GM12892 (cell line): ENCODE data around the gene SELENOH.

ENCODE experiments used
- DNase-seq: peaks from one replicate; pipeline ENCODE4 v3.0.0; 2011; ENCODE audit not compliant: insufficient read length
- FAIRE-seq: peaks from 2 replicates; lab custom pipeline; 2011; peaks lifted over from hg19 to GRCh38; lab: Jason Lieb, UNC
- POLR2A ChIP-seq: IDR thresholded peaks from 2 replicates; pipeline ENCODE4 v1.6.1; 2011; ENCODE audit warnings: low read depth, low read length, control low read depth
- POLR2AphosphoS5 ChIP-seq: IDR thresholded peaks from 2 replicates; pipeline ENCODE4 v1.6.1; 2011; ENCODE audit warnings: low read depth, low read length, control low read depth
- TAF1 ChIP-seq: IDR thresholded peaks from 2 replicates; pipeline ENCODE4 v1.6.1; 2011; ENCODE audit warnings: low read depth, mild to moderate bottlenecking, control low read depth, low read length, borderline replicate concordance

SELENOH gene

DNA sequence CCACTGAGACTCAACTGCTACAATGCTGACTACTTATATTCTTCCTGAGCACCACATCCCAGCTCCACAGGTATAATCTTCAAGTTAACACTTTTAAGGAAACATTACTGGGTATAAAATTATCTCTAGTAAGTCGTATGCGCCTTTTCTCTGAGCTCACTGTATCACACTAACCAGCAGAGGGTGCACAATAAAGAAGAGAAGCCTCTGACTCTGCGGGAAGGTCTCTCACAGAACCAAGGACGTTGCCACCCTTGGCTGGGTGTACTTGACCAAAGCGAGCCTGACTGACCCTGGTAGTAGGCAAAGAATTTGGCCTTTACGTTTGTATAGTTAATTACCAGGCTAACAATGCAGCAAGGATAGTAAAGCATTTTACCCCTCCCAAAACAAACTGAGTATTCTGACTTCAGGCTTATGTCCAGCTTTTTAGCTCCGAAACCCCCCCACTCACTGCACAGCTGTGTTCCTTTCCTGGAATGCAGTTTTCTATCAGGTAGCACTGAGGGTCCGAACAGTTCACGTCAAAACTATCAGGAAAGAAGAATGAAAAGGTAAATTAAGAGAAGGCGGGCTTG is 10.5 kb downstream of the SELENOH start, which contains the start of gene BTBD18:
TSS of gene BTBD18 (minus strand) at position 144 of the 578 bp plus-strand sequence. CDS start 631 bp downstream, outside the sequence.
- TF ChIP-seq POLR2A (no peak), TAF1 (no peak), POLR2AphosphoS5 (no peak)
- no peak for DNase-seq
- peak; percentile 80 for FAIRE-seq

DNA sequence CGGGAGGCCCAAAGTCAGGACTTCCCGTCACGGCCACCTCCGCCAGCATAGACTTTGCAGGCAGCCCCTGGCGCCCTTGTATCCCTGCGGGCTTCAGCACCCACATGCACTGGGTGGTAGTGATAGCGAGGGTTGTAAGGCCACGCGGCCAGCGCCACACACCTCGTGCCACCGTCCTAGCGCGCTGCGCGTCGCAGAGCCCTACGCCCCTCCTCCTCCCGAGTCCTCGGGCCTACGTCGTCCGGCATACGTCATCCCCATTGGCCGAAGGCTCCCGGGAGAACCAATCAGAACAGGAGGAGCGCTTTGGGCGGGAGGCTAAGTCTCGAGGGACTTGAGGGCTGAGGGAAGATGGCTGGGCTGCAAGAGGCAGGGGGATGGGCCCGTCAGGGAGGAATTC is 11.7 kb downstream of the SELENOH start:
- TF ChIP-seq POLR2A (no peak), POLR2AphosphoS5 (no peak), TAF1 (no peak)
- FAIRE-seq, result no peak
- DNase-seq, result no peak

DNA sequence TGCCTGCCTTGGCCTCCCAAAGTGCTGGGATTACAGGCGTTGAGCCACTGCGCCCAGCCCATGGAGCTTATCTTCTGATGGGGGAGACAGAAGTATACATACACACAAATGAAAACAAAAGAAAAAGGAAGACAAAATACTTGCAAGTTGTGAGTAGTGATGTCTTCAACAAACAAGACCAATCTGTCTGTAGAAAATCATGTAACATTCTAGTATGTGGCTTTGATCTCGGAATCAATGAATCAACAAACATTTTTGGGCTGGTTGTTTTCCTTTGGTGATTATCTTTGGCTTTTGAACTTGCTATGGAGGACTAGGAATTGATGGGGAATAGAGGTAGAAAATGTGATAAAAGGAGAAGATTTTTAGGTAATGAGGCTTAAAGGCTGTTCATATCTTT is 16.9 kb downstream of the SELENOH start:
- DNase-seq, result no peak
- TF ChIP-seq POLR2A (no peak), TAF1 (no peak), POLR2AphosphoS5 (no peak)
- FAIRE-seq, result no peak

DNA sequence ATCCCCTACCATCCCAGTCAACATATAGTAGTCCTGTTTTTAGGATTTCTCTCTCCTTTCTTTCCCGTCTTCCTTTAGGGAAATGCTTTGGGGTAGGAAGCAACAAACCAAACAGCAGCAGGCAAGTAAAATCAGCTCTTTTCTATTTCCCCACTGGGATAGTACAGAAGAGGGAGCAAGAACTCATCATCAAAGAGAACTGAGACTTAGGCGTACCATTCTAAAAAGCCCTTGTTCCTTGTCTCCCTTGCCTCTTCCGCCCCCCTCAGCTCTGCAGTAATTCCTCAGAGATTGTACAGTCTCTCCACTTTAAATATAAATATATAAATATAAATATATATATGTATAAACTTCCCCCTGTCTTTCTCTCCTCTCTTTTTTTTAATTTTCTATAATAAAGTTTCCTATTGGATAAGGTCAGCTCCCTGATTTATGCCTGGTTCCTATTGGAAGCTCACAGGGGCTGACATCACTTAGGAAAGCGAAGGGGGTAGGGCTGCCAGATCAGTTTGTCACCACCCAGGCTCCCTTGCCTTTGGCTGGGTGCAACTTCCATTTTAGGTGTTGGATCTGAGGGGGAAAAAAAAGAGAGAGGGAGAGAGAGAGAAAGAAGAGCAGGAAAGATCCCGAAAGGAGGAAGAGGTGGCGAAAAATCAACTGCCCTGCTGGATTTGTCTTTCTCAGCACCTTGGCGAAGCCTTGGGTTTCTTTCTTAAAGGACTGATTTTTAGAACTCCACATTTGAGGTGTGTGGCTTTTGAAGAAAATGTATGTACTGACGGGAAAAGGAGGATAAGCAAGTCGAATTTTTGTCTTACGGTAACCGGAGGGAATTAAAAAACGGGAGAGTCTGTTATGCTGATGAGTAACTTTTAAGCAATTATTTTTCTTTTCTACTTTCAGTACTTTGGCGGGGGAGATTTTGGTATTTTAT is 20.3 kb downstream of the SELENOH start, which contains the start of gene CTNND1:
TSS of gene CTNND1 (plus strand) at position 502 of the 934 bp plus-strand sequence. CDS start 29,677 bp downstream, outside the sequence.
- FAIRE-seq (peak; percentile 61), DNase-seq (peak; percentile 59)
- TF ChIP-seq POLR2A (peak; percentile 37; the same call in 1 of the 2 replicates), POLR2AphosphoS5 (no peak), TAF1 (no peak; the same call in 1 of the 2 replicates)

DNA sequence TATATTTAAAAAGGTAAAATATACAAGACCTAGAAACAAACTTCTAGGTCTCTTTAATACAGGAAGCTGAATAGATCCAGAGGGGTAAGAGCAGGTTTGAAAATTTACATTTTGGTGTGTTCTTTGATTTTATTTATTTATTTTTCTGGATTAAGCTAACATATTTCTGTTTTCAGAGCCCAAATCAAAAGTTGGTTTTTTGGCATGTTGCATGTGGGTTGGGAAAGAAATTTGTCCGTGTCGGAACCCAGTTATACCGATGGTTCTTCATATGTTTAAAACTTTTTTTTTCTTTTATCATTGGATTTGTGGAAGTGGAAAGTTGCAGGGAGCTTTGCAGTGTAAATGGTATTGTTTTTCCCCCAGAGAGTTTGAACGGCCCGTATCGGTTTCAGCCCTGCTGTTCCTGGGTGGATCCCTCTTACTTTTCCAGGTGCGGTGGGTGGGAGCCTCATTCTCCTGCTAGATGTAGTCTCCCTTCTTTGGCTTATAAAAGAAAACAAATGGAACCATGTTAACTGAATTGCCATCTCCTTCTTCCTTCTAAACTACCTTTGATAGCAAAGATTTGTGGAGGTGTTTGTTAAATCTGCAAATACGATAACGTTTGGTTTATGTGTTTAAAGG is 21.1 kb downstream of the SELENOH start:
- TF ChIP-seq TAF1 (no peak), POLR2AphosphoS5 (no peak), POLR2A (no peak)
- DNase-seq (no peak), FAIRE-seq (no peak)

DNA sequence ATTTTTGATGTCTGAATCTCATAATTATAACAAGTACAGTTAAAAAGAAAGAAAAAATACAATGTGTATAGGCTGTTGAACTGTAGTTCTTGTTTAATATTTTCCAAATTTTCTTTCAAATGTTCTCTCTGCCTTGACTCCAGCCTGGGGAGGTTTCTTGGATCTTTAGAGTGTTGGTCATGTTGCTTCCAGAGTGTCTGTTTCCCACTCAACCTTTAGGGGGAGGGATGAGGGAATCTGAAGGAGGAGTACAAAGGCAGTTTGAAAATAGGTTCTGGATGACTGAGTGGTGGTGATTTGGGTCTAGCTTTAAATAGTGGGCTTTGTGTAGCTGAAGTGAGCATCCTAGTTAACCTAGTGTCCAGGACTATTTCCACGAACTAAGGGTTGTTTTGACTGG is 22.3 kb downstream of the SELENOH start:
- TF ChIP-seq POLR2A (no peak), POLR2AphosphoS5 (no peak), TAF1 (no peak)
- no peak for DNase-seq
- FAIRE-seq, result no peak

DNA sequence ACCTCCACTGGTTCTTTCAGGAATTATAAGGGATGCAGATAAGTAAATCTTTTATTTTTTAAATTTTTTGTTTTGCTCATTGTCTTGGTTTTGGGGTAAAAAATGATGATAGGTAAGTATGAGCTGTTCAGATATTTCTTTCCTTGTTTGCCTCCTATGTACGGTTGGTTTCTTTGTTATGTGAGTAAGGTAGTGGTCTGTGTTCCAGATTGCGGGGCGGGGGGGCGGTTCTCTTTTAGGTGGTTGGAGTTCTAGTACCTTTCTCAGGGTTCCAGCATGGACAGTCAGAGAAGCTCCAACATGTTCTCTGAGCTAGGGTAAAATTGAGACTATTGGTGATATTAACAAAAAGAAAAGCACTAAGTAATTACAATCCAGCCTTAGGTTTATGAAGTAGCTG is 22.7 kb downstream of the SELENOH start:
- no peak for FAIRE-seq
- DNase-seq, result no peak
- TF ChIP-seq POLR2AphosphoS5, result no peak
- no peak for TF ChIP-seq POLR2A
- no peak for TF ChIP-seq TAF1

DNA sequence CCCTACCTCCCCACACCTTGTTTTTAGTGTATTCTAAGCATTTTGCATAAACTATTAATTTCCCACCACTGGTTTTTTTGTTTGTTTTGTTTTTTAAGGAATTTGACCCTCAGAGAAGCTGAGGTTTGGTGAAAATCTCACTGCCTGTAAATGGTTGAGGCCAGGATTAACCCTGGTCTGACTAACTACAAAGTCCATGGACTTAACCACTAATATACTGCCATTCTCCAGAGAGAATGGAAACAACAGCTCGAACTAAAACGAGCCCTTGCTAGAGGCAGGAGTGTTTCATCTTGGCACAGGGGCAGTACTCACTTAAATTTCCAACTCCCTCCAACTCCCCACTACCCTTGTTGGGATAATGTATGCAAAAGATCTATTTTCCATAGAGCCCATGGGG is 23.3 kb downstream of the SELENOH start:
- DNase-seq, result no peak
- no peak for FAIRE-seq
- TF ChIP-seq POLR2A (no peak), POLR2AphosphoS5 (no peak), TAF1 (no peak)

DNA sequence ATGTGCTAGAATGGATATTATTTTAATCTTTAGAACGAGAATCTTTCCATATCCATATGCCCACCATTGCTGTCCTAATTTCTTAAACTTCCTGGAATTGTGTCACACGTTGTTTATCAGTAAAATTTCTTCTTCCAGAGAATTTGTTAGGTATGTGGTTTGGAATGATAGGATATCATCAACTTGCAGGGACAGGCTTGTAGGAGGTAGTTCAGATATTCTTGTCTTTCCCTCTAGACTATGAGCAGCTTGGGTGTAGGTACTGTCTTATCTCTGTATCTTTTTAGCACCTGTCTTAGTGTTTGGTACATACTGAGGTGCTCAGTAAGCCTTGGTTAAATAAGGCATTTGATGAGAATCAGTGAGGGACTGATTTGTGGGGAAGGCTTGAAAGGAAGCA is 23.7 kb downstream of the SELENOH start:
- DNase-seq (no peak), FAIRE-seq (no peak)
- TF ChIP-seq POLR2AphosphoS5, result no peak
- no peak for TF ChIP-seq POLR2A
- TF ChIP-seq TAF1, result no peak

DNA sequence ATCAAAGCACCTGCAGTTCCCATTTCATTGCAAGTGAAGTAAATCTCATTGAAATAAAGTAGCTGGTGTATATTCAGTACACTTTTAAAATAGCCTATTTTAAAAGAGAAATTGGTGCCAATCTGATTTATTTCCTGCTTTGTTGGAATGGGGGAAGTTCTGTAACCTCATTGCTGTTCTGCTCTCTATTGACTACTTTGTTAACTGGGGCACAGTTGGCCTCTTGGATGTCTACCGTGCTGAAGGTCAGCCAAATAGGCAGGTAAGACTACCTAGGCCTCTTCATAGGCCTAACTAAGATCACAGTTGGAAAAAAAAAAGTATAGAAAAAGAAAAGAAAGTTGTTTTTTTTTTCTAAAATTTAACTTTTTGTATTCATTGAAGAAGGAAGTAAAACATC is 29.5 kb downstream of the SELENOH start:
- no peak for FAIRE-seq
- TF ChIP-seq TAF1 (no peak), POLR2AphosphoS5 (no peak), POLR2A (no peak)
- DNase-seq, result no peak

DNA sequence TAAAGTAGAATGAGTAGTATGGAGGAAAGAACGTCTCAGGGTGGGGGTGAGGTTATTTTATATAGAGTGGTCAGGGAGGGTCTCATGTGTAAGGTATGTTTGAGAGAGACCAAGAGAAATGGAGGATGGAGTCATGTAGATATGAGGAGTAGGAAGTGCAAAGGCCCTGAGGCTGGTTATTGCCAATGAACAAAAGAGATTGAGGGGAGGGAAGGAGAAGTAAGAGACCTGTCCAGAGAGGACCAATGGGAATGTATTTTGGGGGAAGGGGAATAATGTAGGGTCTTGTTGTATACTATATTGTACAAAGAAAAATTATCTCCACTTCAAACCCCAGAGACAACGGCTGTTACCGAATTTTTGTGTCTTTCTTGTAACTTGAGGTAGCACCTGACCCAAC is 30.1 kb downstream of the SELENOH start:
- no peak for FAIRE-seq
- no peak for TF ChIP-seq TAF1
- TF ChIP-seq POLR2AphosphoS5, result no peak
- TF ChIP-seq POLR2A, result no peak
- DNase-seq, result no peak
